ENCODE data around the gene PLA2G2E. TPM values are rescaled to one million over a fixed set of nuclear protein-coding genes. Genes with fewer than 3 reads are reported as not detected.

Gene PLA2G2E
- total RNA-seq, 6 donors from 2014 or later, result not detected

DNA sequence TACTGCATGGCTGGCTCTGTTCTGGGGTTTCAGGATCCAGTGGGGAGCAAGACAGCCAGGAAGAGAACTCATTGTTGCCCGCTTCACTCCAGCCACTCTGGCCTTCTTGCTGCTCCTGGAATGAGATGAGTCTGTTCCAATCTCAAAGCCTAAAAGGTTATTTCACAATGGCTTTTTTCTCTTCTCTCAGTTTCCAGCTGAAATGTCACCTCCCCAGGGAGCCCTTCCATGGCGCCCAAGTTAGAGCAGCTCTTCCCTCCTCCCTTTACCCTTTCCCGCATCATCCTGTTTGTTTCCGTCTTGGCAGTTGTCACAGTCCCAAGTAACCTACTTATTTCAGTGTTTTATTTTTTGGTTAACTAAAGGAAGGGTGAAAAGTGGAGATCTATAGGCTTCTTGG is 40.2 kb upstream of the PLA2G2E start:
- TF ChIP-seq POLR2A (IDR thresholded peaks at IDR 0.05) (no peak), POLR2AphosphoS5 (IDR thresholded peaks at IDR 0.05) (no peak), EP300 (IDR thresholded peaks at IDR 0.05) (no peak)
- no peaks in the 10 kb centered on the region for H3K9me3 ChIP-seq
- H3K27me3 ChIP-seq, result no peaks in the 10 kb centered on the region
- DNase-seq (no peak), ATAC-seq (ENCODE audit: low FRiP score in 2 of 2) (no peak)
- H3K4me3 ChIP-seq, result no peak overlapping the region
- H3K36me3 ChIP-seq, result no peaks in the 10 kb centered on the region
- 82 to 96% methylated on average over 4 of the region's 4 CpGs for WGBS, 2 donors
- H3K4me1 ChIP-seq, result no peaks in the 10 kb centered on the region
- no peak overlapping the region for H3K27ac ChIP-seq

DNA sequence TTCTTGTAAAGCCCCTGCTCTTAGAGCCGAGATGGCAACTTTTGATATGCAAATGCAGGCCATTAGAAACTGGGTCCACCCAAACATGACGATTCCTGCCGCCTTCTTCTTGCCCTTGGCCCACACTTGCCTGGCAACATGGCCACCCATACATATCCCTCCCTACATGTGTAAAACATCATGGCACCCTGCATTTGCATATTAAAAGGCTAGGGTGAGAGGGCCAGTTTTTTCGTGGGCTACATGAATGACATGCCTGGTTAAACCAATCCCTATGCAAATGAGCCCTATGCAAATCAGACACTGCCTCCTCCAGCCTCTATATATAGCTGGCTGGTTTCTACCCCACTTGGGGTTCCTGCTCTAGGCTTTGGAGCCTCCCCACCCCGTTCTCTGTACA is 37.2 kb upstream of the PLA2G2E start:
- DNase-seq, result no peak
- Histone ChIP-seq H3K9me3 (no peaks in the 10 kb centered on the region), H3K4me3 (no peak overlapping the region), H3K27ac (no peak overlapping the region), H3K27me3 (no peaks in the 10 kb centered on the region), H3K36me3 (no peaks in the 10 kb centered on the region), H3K4me1 (no peaks in the 10 kb centered on the region)
- WGBS, 2 donors, result 47 to 66% methylated on average over 5 of the region's 5 CpGs
- no peak for ATAC-seq (ENCODE audit: low FRiP score in 2 of 2)
- TF ChIP-seq EP300 (IDR thresholded peaks at IDR 0.05), result no peak
- TF ChIP-seq, protein P1, sequence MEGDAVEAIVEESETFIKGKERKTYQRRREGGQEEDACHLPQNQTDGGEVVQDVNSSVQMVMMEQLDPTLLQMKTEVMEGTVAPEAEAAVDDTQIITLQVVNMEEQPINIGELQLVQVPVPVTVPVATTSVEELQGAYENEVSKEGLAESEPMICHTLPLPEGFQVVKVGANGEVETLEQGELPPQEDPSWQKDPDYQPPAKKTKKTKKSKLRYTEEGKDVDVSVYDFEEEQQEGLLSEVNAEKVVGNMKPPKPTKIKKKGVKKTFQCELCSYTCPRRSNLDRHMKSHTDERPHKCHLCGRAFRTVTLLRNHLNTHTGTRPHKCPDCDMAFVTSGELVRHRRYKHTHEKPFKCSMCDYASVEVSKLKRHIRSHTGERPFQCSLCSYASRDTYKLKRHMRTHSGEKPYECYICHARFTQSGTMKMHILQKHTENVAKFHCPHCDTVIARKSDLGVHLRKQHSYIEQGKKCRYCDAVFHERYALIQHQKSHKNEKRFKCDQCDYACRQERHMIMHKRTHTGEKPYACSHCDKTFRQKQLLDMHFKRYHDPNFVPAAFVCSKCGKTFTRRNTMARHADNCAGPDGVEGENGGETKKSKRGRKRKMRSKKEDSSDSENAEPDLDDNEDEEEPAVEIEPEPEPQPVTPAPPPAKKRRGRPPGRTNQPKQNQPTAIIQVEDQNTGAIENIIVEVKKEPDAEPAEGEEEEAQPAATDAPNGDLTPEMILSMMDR (IDR thresholded peaks at IDR 0.05), result no peak
- TF ChIP-seq POLR2AphosphoS5 (IDR thresholded peaks at IDR 0.05), result no peak
- TF ChIP-seq POLR2A (IDR thresholded peaks at IDR 0.05), result no peak

DNA sequence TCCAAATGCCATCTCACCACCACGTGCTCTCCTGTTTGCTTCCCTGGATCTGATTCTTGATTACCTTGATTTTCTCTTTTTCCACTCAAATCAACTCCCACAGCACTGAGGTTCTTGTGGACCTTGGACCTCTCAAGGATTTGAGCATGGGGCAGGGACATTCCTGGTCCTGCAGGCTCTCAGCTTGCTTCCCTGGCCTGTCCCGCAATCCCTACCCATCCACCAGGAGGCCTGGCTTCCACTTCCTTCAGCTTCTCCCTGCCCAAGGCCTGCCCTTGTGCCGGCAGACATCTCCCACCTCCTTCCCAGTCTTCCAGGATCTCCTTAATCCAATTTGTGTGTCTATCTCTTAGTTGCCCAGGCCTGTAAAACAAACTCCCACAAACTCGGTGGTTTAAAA is 34.4 kb upstream of the PLA2G2E start:
- DNase-seq (no peak), ATAC-seq (ENCODE audit: low FRiP score in 2 of 2) (no peak)
- H3K4me1 ChIP-seq, result no peaks in the 10 kb centered on the region
- H3K36me3 ChIP-seq, result no peaks in the 10 kb centered on the region
- no peak overlapping the region for H3K4me3 ChIP-seq
- no peak overlapping the region for H3K27ac ChIP-seq
- peaks cover 0 to 3% (median 0%) of the 10 kb centered on the region in 4 donors for H3K9me3 ChIP-seq
- TF ChIP-seq POLR2A (IDR thresholded peaks at IDR 0.05) (no peak), POLR2AphosphoS5 (IDR thresholded peaks at IDR 0.05) (no peak), EP300 (IDR thresholded peaks at IDR 0.05) (no peak)
- TF ChIP-seq, protein P1 (IDR thresholded peaks at IDR 0.05), result no peak
- H3K27me3 ChIP-seq, result no peaks in the 10 kb centered on the region
- 72 to 76% methylated on average over 4 of the region's 4 CpGs for WGBS, 2 donors

DNA sequence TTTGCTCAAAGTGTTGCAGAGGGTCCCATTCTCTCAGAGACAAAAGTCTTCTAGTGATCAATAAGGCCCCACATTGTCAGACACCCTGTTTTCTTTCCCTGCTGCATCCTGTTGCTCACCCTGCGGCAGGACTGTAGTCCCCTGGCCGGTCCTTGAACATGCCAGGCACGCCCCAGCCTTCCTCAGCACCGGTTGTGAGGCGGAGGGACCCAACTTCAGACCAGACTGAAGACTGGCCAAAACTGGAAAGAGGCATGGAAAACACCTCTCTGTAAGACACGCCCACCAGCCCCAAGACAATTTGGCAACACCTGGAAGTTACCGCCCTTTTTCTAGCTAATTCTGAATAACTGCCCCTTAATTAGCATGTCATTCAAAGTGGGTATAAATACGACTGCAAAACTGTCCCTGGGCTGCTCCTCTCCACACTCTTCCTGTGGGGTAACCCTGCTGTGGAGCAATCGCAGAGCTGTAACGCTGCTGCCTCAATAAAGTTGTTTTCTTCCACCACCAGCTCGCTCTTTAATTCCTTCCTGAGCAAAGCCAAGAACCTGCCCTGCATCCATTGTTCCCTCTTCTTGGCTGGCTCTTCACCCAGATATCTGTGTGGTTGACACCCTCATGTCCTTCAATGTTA is 32.2 kb upstream of the PLA2G2E start:
- H3K27ac ChIP-seq, result no peak overlapping the region
- WGBS, 2 donors, result 53 to 69% methylated on average over 6 to 11 of the region's 11 CpGs
- H3K4me3 ChIP-seq, result no peak overlapping the region
- H3K9me3 ChIP-seq, result peaks cover 0 to 3% (median 0%) of the 10 kb centered on the region in 4 donors
- DNase-seq, result no peak
- H3K27me3 ChIP-seq, result no peaks in the 10 kb centered on the region
- TF ChIP-seq POLR2A (IDR thresholded peaks at IDR 0.05), result no peak
- TF ChIP-seq, protein P1 (IDR thresholded peaks at IDR 0.05), result no peak
- TF ChIP-seq EP300 (IDR thresholded peaks at IDR 0.05), result no peak
- TF ChIP-seq POLR2AphosphoS5 (IDR thresholded peaks at IDR 0.05), result no peak
- no peaks in the 10 kb centered on the region for H3K36me3 ChIP-seq
- no peak for ATAC-seq (ENCODE audit: low FRiP score in 2 of 2)
- no peaks in the 10 kb centered on the region for H3K4me1 ChIP-seq

DNA sequence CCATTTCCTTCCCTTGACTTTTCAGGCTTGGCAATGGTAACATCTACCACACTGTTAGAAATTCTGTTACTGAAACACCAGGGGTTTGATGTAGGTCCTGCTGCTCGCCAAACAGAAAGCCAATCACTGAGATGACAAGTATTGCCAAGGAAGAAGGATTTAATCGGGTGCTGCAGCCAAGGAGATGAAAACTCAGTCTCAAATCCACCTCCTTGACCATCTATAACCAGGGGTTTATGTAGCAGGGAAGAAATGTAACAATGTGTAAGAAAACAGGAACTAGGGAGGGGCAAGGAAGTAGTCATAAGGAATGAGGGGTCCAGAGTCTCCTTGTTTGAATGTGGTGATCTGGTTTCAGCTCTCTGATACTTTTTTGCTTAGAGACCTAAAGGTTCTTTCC is 30.6 kb upstream of the PLA2G2E start:
- peaks cover 0 to 3% (median 0%) of the 10 kb centered on the region in 4 donors for H3K9me3 ChIP-seq
- H3K36me3 ChIP-seq, result no peaks in the 10 kb centered on the region
- 84 to 88% methylated on average over 2 of the region's 2 CpGs for WGBS, 2 donors
- H3K4me3 ChIP-seq, result no peak overlapping the region
- TF ChIP-seq EP300 (IDR thresholded peaks at IDR 0.05), result no peak
- DNase-seq (no peak), ATAC-seq (ENCODE audit: low FRiP score in 2 of 2) (no peak)
- no peaks in the 10 kb centered on the region for H3K4me1 ChIP-seq
- no peak overlapping the region for H3K27ac ChIP-seq
- no peaks in the 10 kb centered on the region for H3K27me3 ChIP-seq

DNA sequence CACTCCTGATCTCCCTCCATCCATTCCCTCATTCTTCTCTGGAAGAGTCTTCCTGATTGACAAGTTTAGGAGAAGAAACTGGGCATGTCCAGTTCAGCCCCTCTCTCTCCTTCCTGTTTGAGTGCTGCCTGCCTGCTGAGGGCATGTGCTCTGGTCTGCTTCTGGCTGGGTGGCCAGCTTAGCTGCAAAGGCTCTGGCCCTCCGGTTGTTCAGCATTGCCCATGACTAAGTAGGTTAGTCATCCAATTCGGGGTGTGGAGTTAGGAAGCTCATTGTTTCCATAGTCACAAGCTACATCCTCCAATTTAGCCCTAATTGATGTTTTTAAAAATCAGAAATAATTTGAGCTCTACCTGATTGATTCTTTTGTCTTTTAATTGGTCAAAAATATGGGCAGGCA is 25.6 kb upstream of the PLA2G2E start:
- WGBS, 2 donors, result 57 to 67% methylated on average over 1 to 2 of the region's 2 CpGs
- no peak for TF ChIP-seq POLR2AphosphoS5 (IDR thresholded peaks at IDR 0.05)
- no peak for TF ChIP-seq POLR2A (IDR thresholded peaks at IDR 0.05)
- TF ChIP-seq EP300 (IDR thresholded peaks at IDR 0.05), result no peak
- TF ChIP-seq, protein P1 (IDR thresholded peaks at IDR 0.05), result no peak
- Histone ChIP-seq H3K4me3 (no peak overlapping the region), H3K27me3 (no peaks in the 10 kb centered on the region), H3K27ac (no peak overlapping the region), H3K36me3 (no peaks in the 10 kb centered on the region), H3K4me1 (no peaks in the 10 kb centered on the region), H3K9me3 (peaks cover 0 to 3% (median 0%) of the 10 kb centered on the region in 4 donors)
- no peak for DNase-seq
- ATAC-seq (ENCODE audit: low FRiP score in 2 of 2), result peak in 1 of 2 donors; percentile 69

Data from upper lobe of left lung (tissue), 6 donors.